Activated naive CD4-positive, alpha-beta T cell treated with anti-CD3 and anti-CD28 coated beads, Interleukin-2, amount 50 U/mL, for 16 hours (primary cell): Measurements from ENCODE around the gene LSM12.
"Not testable (repeated sequence)": the region's sequence is repeated elsewhere in the genome, so short reads cannot be mapped to it uniquely, and the experiment has no call there.

Experiments
- DNase-seq: peaks from one replicate; pipeline ENCODE4 v3.0.0-alpha.2; 2020

LSM12 gene

GRCh38 chr17:44034688-44035087 lies 31.8 kb downstream of the LSM12 start:
- DNase-seq = not testable (repeated sequence)

- DNase-seq = no peak
Measured at GRCh38 chr17:44033861-44034408, 32.5 kb downstream of the LSM12 start.

GRCh38 chr17:44030482-44030881 lies 36.0 kb downstream of the LSM12 start:
- DNase-seq = no peak

- no peak for DNase-seq
Measured at GRCh38 chr17:44029736-44030135, 36.7 kb downstream of the LSM12 start.

GRCh38 chr17:44024853-44025252 lies 41.6 kb downstream of the LSM12 start:
- no peak for DNase-seq

GRCh38 chr17:44024271-44024663 lies 42.2 kb downstream of the LSM12 start:
- DNase-seq = no peak

GRCh38 chr17:44023545-44024270 lies 42.8 kb downstream of the LSM12 start:
- DNase-seq = no peak

- no peak for DNase-seq
Measured at GRCh38 chr17:44022246-44022645, 44.2 kb downstream of the LSM12 start.

GRCh38 chr17:44021227-44021626 lies 45.2 kb downstream of the LSM12 start:
- DNase-seq = not testable (repeated sequence)

GRCh38 chr17:44014437-44015172 lies 51.9 kb downstream of the LSM12 start, which contains the start of gene TMEM101:
Gene TMEM101 (minus strand): TSS chr17:44014963. CDS start chr17:44014952, 11 bp downstream.
- DNase-seq = peak; percentile 88

GRCh38 chr17:44014133-44014436 lies 52.4 kb downstream of the LSM12 start:
- DNase-seq = no peak

- DNase-seq = no peak
Measured at GRCh38 chr17:44012874-44013273, 53.6 kb downstream of the LSM12 start.

- DNase-seq = no peak
Measured at GRCh38 chr17:44012391-44012790, 54.1 kb downstream of the LSM12 start.

- DNase-seq = no peak
Measured at GRCh38 chr17:44011876-44012275, 54.6 kb downstream of the LSM12 start.

GRCh38 chr17:44010966-44011647 lies 55.4 kb downstream of the LSM12 start:
- no peak for DNase-seq

GRCh38 chr17:44008205-44008909 lies 58.1 kb downstream of the LSM12 start:
- no peak for DNase-seq

- DNase-seq = no peak
Measured at GRCh38 chr17:44007346-44008204, 58.9 kb downstream of the LSM12 start.

GRCh38 chr17:44006598-44007345 lies 59.7 kb downstream of the LSM12 start:
- DNase-seq = peak; percentile 96

- DNase-seq = peak; percentile 19
Measured at GRCh38 chr17:44006272-44006597, 60.2 kb downstream of the LSM12 start.

GRCh38 chr17:44005527-44006271 lies 60.8 kb downstream of the LSM12 start:
- DNase-seq = peak; percentile 27
